HCT116 (cell line): Measurements from ENCODE around the gene ZNF396. TPM values are rescaled to one million over a fixed set of nuclear protein-coding genes. Genes with fewer than 3 reads are reported as not detected.

Experiments
- ATAC-seq: fragments of 200-7000 bp; cut with Tn5 transposase; 2 replicates; pipeline ENCODE4 v1.9.1; 2020; ENCODE audit warnings: mild to moderate bottlenecking, moderate library complexity
- BruUV-seq: library from RNA; stranded (reverse); fragments of 400-500 nt; replicated peaks from 2 replicates; lab custom pipeline; 2021; lab: Mats Ljungman, UMichigan
- CTCF ChIA-PET: fragments of 300-600 bp; sonication (Branson Sonifier 250); formaldehyde crosslinking; loops from one replicate; lab custom pipeline; 2021; ENCODE audit warnings: antibody characterized with exemption; lab: Charles Lee
- POLR2A ChIA-PET: fragments of 300-600, 350-600 bp; sonication (Branson Sonifier 250); formaldehyde crosslinking; loops from one replicate; lab custom pipeline; 2021; ENCODE audit warnings: antibody characterized with exemption; lab: Charles Lee
- RAD21 ChIA-PET, 2 experiments: fragments of 300-600 bp; sonication (Branson Sonifier 250); formaldehyde crosslinking; loops; one replicate each; lab custom pipeline; 2023; ENCODE audit warnings: low total read pairs in 2 of 2; ENCODE audit not compliant: uncharacterized antibody in 2 of 2, unreplicated experiment in 2 of 2, low non-redundant PET in 1 of 2; lab: Charles Lee
- DNase-seq: peaks from one replicate; pipeline ENCODE4 v3.0.0-alpha.2; 2010; ENCODE audit warnings: low read depth, low spot score
- H2AFZ ChIP-seq: fragments of 200-600 bp; shearing (Covaris generic), sonication (generic); 2 replicates; pipeline ENCODE4 v1.6.1; 2017; ENCODE audit warnings: low read depth, mixed run types, mixed read lengths, antibody characterized with exemption, low read length; ENCODE audit not compliant: poor library complexity, severe bottlenecking
- H3K27ac ChIP-seq: 2 replicates; pipeline ENCODE4 v1.5.1; 2012; ENCODE audit warnings: low read depth, low read length
- H3K27me3 ChIP-seq: fragments of 200-600 bp; sonication (generic); 2 replicates; pipeline ENCODE4 v1.6.1; 2016; ENCODE audit warnings: mixed run types, low read length, mixed read lengths; ENCODE audit not compliant: insufficient read depth
- H3K36me3 ChIP-seq, 2 experiments: fragments of 200-500 bp in 1 of 2; fragments of 200-600 bp in 1 of 2; sonication (Bioruptor generic) in 1 of 2; sonication (generic) in 1 of 2; 2 replicates each; pipeline versions ENCODE4 v1.5.1 to v1.6.1; 2014 to 2016; ENCODE audit warnings: low read length in 2 of 2, inconsistent platforms in 1 of 2, mixed read lengths in 1 of 2, mixed run types in 1 of 2; ENCODE audit not compliant: insufficient read depth in 2 of 2, control insufficient read depth in 1 of 2
- H3K4me1 ChIP-seq, 2 experiments: fragments of 200-600 bp in 1 of 2; sonication (generic) in 1 of 2; 2 replicates each; pipeline versions ENCODE4 v1.5.1 to v1.6.1; 2012 to 2017; ENCODE audit warnings: low read length in 2 of 2, inconsistent platforms in 1 of 2, mild to moderate bottlenecking in 1 of 2, mixed read lengths in 1 of 2, mixed run types in 1 of 2, moderate library complexity in 1 of 2; ENCODE audit not compliant: insufficient read depth in 2 of 2, control insufficient read depth in 1 of 2
- H3K4me2 ChIP-seq: fragments of 200-600 bp; sonication (generic); 2 replicates; pipeline ENCODE4 v1.6.1; 2017; ENCODE audit warnings: mixed run types, low read length, mixed read lengths
- H3K4me3 ChIP-seq, 2 experiments: fragments of 200-600 bp in 1 of 2; sonication (generic) in 1 of 2; replicated peaks in 1 of 2; 2 replicates each; pipeline ENCODE4 v1.5.1; 2011 to 2016; ENCODE audit warnings: low read length in 2 of 2, control low read depth in 1 of 2, low read depth in 1 of 2, mild to moderate bottlenecking in 1 of 2, mixed read lengths in 1 of 2, mixed run types in 1 of 2
- H3K79me2 ChIP-seq: fragments of 200-600 bp; sonication (generic); 2 replicates; pipeline ENCODE4 v1.6.1; 2017; ENCODE audit warnings: mild to moderate bottlenecking, mixed run types, low read length, moderate library complexity, mixed read lengths; ENCODE audit not compliant: insufficient read depth
- H3K9ac ChIP-seq: fragments of 200-600 bp; sonication (generic); 2 replicates; pipeline ENCODE4 v1.6.1; 2016; ENCODE audit warnings: low read length, mixed read lengths
- H3K9me2 ChIP-seq: fragments of 200-600 bp; sonication (generic), shearing (Covaris generic); 2 replicates; pipeline ENCODE4 v1.6.1; 2017; ENCODE audit warnings: mixed run types, mild to moderate bottlenecking, moderate library complexity; ENCODE audit not compliant: insufficient read depth
- H3K9me3 ChIP-seq, 2 experiments: fragments of 200-500 bp in 1 of 2; fragments of 200-600 bp in 1 of 2; sonication (Bioruptor generic) in 1 of 2; sonication (generic) in 1 of 2; 2 replicates each; pipeline ENCODE4 v1.6.1; 2014 to 2017; ENCODE audit warnings: low read length in 2 of 2, mixed read lengths in 2 of 2, inconsistent platforms in 1 of 2, low read depth in 1 of 2, mild to moderate bottlenecking in 1 of 2, mixed run types in 1 of 2, moderate library complexity in 1 of 2; ENCODE audit not compliant: control insufficient read depth in 1 of 2, insufficient read depth in 1 of 2
- H4K20me1 ChIP-seq: fragments of 200-600 bp; sonication (generic), shearing (Covaris generic); 2 replicates; pipeline ENCODE4 v1.6.1; 2017; ENCODE audit warnings: mixed run types, mild to moderate bottlenecking, moderate library complexity; ENCODE audit not compliant: insufficient read depth
- CBX3 ChIP-seq: IDR thresholded peaks from 2 replicates; pipeline ENCODE4 v1.6.1; 2012; ENCODE audit warnings: low read depth
- CTCF ChIP-seq, 3 experiments: fragments of 200-600 bp in 1 of 3; sonication (generic) in 1 of 3; IDR thresholded peaks in 2 of 3; conservative IDR thresholded peaks in 1 of 3; 2 replicates each; pipeline ENCODE4 v1.5.1; 2012 to 2017; ENCODE audit warnings: low read depth in 2 of 3, low read length in 2 of 3, antibody characterized with exemption in 1 of 3, borderline replicate concordance in 1 of 3, control low read depth in 1 of 3, mild to moderate bottlenecking in 1 of 3, mixed read lengths in 1 of 3, mixed run types in 1 of 3, moderate library complexity in 1 of 3; ENCODE audit not compliant: insufficient read depth in 1 of 3
- EGR1 ChIP-seq: IDR thresholded peaks from 2 replicates; pipeline ENCODE4 v1.6.1; 2012; ENCODE audit warnings: low read depth
- EZH2 ChIP-seq: fragments of 200-600 bp; sonication (generic); IDR thresholded peaks from 2 replicates; pipeline ENCODE4 v1.6.1; 2017; ENCODE audit warnings: antibody characterized with exemption, mixed run types
- EZH2phosphoT487 ChIP-seq: fragments of 200-600 bp; IDR thresholded peaks from 2 replicates; pipeline ENCODE4 v1.6.1; 2018; ENCODE audit warnings: antibody characterized with exemption, borderline replicate concordance
- FOSL1 ChIP-seq: IDR thresholded peaks from 2 replicates; pipeline ENCODE4 v1.6.1; 2012; ENCODE audit warnings: low read depth
- POLR2A ChIP-seq: IDR thresholded peaks from 2 replicates; pipeline ENCODE4 v1.7.0; 2011; ENCODE audit warnings: borderline replicate concordance; ENCODE audit not compliant: insufficient read depth, insufficient read length; ENCODE audit errors: extremely low read depth
- POLR2AphosphoS5 ChIP-seq: IDR thresholded peaks from 2 replicates; pipeline ENCODE4 v1.6.1; 2011; ENCODE audit warnings: mild to moderate bottlenecking, low read depth, low read length, moderate library complexity
- SP1 ChIP-seq: IDR thresholded peaks from 2 replicates; pipeline ENCODE4 v1.6.1; 2012; ENCODE audit warnings: low read depth
- YY1 ChIP-seq: IDR thresholded peaks from 2 replicates; pipeline ENCODE4 v1.6.1; 2011; ENCODE audit warnings: low read length, low read depth, moderate library complexity, mild to moderate bottlenecking; ENCODE audit not compliant: insufficient replicate concordance; ENCODE audit errors: extremely low read depth
- ZFX ChIP-seq: fragments of 450-650 bp; IDR thresholded peaks from 2 replicates; pipeline ENCODE4 v1.6.1; 2017
- intact Hi-C: fragments of 100-400 bp; cut with micrococcal nuclease; formaldehyde crosslinking; loops from 2 replicates; pipeline ENCODE4 v1.10.0; 2022
- total RNA-seq: library from RNA; stranded (reverse); gene quantifications from one replicate; pipeline ENCODE4 v1.2.1, GENCODE V29; 2021; ENCODE audit not compliant: unreplicated experiment
- TF ChIP-seq, protein P1 (sequence below): IDR thresholded peaks from 2 replicates; pipeline ENCODE4 v1.6.1; 2012; ENCODE audit warnings: low read depth

The ZNF396 gene
- total RNA-seq, 1 experiment from 2014 or later: 1.3 TPM

DNA sequence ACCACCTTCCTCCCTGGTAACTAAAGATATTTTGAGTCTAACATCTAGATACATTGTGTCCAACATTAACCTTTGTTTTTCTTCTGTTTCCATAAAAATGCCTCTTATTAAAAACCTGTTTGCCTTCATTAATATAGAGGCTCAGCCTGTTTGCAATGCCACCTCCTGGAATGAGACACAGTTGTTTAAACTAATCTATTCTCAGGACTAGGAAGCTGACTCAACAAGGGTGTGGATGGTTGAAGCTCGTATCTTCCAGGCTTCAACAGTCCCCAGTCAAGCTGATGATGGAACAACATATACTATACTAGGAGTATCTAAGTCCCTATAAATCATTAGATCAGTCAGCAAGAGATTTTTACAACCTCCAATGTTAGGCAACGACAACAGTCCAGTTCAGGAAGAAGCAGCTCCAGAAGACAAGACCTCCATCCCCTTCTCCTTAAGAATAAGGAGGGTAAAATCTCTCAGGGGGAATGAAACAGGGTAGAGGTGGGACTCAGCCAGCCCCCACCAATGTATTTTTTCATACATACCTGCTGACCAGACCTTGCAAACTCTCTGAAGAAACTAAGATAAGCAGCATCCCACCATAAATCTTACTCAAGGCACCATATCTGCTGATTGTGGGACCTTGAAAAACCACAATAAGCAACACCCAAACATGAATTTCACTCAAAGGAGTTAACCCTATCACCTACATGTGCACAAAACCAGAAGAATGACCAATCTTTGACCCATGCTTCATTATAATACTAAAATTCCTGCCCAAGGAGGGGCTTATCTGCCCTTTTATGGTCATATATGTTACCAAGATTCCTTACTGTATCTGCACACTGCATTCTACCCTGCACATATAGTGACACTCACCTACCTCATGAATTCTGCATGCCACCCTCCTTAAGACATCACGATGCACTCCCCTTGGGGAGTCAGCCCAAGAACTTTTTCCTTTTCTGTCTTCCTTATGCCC, 54.4 kb downstream of the ZNF396 start:
- Histone ChIP-seq H3K9me2 (no peaks in the 10 kb centered on the region; the same call in 1 of the 2 replicates), H3K27me3 (no peaks in the 10 kb centered on the region), H3K9me3 (no peaks in the 10 kb centered on the region), H3K4me2 (no peak overlapping the region), H4K20me1 (no peaks in the 10 kb centered on the region), H3K9ac (no peak overlapping the region), H3K4me1 (no peaks in the 10 kb centered on the region), H3K4me3 (no peak overlapping the region), H3K79me2 (no peaks in the 10 kb centered on the region), H3K27ac (no peak overlapping the region), H2AFZ (no peak overlapping the region), H3K36me3 (no peaks in the 10 kb centered on the region)
- TF ChIP-seq POLR2A (no peak), EGR1 (no peak), YY1 (no peak), SP1 (no peak), FOSL1 (no peak), EZH2phosphoT487 (no peak), CTCF (IDR thresholded peaks at IDR 0.05 in 2 of 3, conservative IDR thresholded peaks at IDR 0.05 in 1 of 3; ENCODE audit: borderline replicate concordance in 1 of 3, insufficient read depth in 1 of 3, low read depth in 2 of 3, low read length in 2 of 3) (no peak), CBX3 (no peak), POLR2AphosphoS5 (no peak), EZH2 (no peak), ZFX (no peak)
- TF ChIP-seq, protein P1, sequence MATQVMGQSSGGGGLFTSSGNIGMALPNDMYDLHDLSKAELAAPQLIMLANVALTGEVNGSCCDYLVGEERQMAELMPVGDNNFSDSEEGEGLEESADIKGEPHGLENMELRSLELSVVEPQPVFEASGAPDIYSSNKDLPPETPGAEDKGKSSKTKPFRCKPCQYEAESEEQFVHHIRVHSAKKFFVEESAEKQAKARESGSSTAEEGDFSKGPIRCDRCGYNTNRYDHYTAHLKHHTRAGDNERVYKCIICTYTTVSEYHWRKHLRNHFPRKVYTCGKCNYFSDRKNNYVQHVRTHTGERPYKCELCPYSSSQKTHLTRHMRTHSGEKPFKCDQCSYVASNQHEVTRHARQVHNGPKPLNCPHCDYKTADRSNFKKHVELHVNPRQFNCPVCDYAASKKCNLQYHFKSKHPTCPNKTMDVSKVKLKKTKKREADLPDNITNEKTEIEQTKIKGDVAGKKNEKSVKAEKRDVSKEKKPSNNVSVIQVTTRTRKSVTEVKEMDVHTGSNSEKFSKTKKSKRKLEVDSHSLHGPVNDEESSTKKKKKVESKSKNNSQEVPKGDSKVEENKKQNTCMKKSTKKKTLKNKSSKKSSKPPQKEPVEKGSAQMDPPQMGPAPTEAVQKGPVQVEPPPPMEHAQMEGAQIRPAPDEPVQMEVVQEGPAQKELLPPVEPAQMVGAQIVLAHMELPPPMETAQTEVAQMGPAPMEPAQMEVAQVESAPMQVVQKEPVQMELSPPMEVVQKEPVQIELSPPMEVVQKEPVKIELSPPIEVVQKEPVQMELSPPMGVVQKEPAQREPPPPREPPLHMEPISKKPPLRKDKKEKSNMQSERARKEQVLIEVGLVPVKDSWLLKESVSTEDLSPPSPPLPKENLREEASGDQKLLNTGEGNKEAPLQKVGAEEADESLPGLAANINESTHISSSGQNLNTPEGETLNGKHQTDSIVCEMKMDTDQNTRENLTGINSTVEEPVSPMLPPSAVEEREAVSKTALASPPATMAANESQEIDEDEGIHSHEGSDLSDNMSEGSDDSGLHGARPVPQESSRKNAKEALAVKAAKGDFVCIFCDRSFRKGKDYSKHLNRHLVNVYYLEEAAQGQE: no peak
- ChIA-PET POLR2A (no interaction called here), RAD21 (no interaction called here), CTCF (no interaction called here)
- BruUV-seq: no TSS peak
- ATAC-seq (no peak), DNase-seq (no peak)
- intact Hi-C loops: no loop called here
